ENCODE measurements around the gene ELMO2. TPM values are rescaled to one million over a fixed set of nuclear protein-coding genes. Genes with fewer than 3 reads are reported as not detected.

The ELMO2 gene
- total and polyA plus RNA-seq, 5 donors from 2014 or later = 37.7 to 84.9 (median 44.8) TPM

DNA sequence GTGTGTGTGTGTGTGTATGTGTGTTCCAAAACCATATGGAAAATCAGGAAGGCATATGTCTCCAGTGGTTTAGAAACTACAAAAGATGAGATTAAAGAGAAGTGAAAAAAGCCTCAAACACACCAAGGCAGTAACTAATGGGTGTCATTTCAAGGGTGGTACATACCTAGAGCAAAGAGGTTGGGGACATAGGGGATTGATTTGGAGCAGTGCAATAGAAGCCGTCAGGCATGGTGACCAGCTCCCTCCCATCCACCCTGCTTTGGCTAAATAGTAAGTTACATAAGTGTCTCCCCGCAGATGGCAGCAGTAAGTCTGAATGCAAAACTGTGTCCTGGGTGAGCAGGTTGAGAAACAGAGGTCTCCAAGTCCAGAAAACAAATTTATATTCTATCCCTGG is 10.4 kb upstream of the ELMO2 start:
- H3K36me3 ChIP-seq (ENCODE audit: control insufficient read depth, insufficient read depth, low read length) = no peaks in the 10 kb centered on the region
- peaks cover 0 to 2% of the 10 kb centered on the region in 2 experiments for H3K9me3 ChIP-seq (ENCODE audit: control insufficient read depth in 2 of 2, low read length in 2 of 2)
- no peak overlapping the region for H3K4me3 Mint-ChIP-seq
- H3K4me1 ChIP-seq (ENCODE audit: control insufficient read depth, insufficient read depth, low read length, poor library complexity, severe bottlenecking) = no peaks in the 10 kb centered on the region
- H3K4me1 Mint-ChIP-seq = peaks cover 0 to 5% (median 2%) of the 10 kb centered on the region in 4 donors
- peaks cover 60% of the 10 kb centered on the region for H3K27me3 Mint-ChIP-seq
- H3K27ac Mint-ChIP-seq = no peak overlapping the region
- H3K9me3 Mint-ChIP-seq = peaks cover 0 to 5% (median 2%) of the 10 kb centered on the region in 7 donors
- no peak overlapping the region for H3K4me3 ChIP-seq (ENCODE audit: low read depth, low read length)
- DNase-seq (no peak), ATAC-seq (ENCODE audit: low read depth in 2 of 2) (no peak)
- no peak overlapping the region for H3K27ac ChIP-seq (ENCODE audit: insufficient read depth, low read length, poor library complexity, severe bottlenecking)
- H3K27me3 ChIP-seq (ENCODE audit: control insufficient read depth, insufficient read depth, low read length) = peaks cover 26% of the 10 kb centered on the region
- H3K36me3 Mint-ChIP-seq = no peaks in the 10 kb centered on the region

DNA sequence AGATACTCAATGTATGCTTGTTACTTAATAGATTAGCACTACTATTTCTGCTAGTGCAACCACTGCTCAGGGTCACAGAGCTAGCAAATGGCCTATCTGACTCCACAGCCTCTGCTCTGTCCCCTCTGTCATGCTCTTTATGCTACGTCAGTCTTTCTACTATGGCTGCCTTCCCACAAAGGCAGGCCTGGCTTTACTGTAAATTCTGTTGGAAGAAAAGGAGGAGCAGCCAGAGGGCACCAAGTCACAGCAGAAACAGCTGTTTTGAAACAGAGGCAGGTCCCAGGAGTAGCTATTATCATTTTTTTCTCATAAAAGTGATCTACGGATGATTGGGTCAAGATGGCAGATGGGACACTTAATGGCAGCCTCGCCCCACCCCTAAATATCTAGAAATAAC is 10.0 kb upstream of the ELMO2 start:
- H3K27ac ChIP-seq (ENCODE audit: insufficient read depth, low read length, poor library complexity, severe bottlenecking) = no peak overlapping the region
- H3K36me3 ChIP-seq (ENCODE audit: control insufficient read depth, insufficient read depth, low read length) = no peaks in the 10 kb centered on the region
- H3K4me1 ChIP-seq (ENCODE audit: control insufficient read depth, insufficient read depth, low read length, poor library complexity, severe bottlenecking) = no peaks in the 10 kb centered on the region
- DNase-seq = no peak
- no peak for ATAC-seq (ENCODE audit: low read depth in 2 of 2)
- peaks cover 26% of the 10 kb centered on the region for H3K27me3 ChIP-seq (ENCODE audit: control insufficient read depth, insufficient read depth, low read length)
- no peak overlapping the region for H3K4me3 ChIP-seq (ENCODE audit: low read depth, low read length)
- H3K36me3 Mint-ChIP-seq = no peaks in the 10 kb centered on the region
- peaks cover 0 to 2% of the 10 kb centered on the region in 2 experiments for H3K9me3 ChIP-seq (ENCODE audit: control insufficient read depth in 2 of 2, low read length in 2 of 2)
- peaks cover 0 to 5% (median 2%) of the 10 kb centered on the region in 4 donors for H3K4me1 Mint-ChIP-seq
- no peak overlapping the region for H3K4me3 Mint-ChIP-seq
- H3K27ac Mint-ChIP-seq = no peak overlapping the region
- peaks cover 0 to 5% (median 2%) of the 10 kb centered on the region in 7 donors for H3K9me3 Mint-ChIP-seq
- peaks cover 61% of the 10 kb centered on the region for H3K27me3 Mint-ChIP-seq

DNA sequence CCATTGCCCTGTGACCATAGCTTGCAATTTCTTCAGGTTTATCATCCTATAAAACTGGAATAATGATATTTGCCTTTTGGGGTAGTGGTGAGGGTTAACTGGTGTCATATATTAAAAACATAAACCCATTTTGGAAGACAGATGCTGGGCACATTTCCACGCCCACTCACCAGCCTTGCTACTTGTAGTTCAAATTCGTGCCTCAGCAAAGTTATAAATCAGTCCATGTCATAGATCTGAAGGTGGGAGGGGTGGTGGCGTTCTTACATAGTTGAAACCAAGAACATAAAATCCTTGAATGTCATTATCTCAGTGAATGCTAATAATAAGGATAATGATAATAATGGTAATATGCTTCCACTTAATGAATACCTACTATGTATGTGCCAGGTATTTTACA is 9.4 kb upstream of the ELMO2 start:
- H3K4me1 Mint-ChIP-seq = peaks cover 2 to 9% (median 3%) of the 10 kb centered on the region in 4 donors
- H3K27me3 Mint-ChIP-seq = peaks cover 61% of the 10 kb centered on the region
- no peak overlapping the region for H3K27ac ChIP-seq (ENCODE audit: insufficient read depth, low read length, poor library complexity, severe bottlenecking)

DNA sequence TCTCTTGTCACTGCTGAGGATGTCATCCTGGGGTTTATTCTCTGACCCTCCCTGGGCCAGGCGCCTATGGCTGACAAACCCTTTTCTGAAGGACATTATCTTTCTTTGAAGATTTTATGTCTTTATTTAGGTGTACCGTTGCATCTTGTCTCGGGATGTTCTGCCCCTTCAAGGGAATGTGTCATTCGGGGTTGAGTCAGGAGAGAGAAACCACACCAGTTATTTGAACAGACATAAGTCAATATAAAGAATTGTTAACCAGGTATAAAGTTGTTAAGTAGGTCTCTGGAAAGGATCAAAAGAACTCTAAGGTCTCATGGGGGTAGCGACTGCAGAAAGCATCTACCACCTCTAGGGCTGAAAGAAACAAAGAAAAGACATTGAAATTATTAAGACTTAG is 8.2 kb upstream of the ELMO2 start:
- H3K9me3 Mint-ChIP-seq = peaks cover 0 to 5% (median 2%) of the 10 kb centered on the region in 7 donors
- ATAC-seq (ENCODE audit: low read depth in 2 of 2) (no peak), DNase-seq (no peak)
- Histone ChIP-seq H3K4me3 (ENCODE audit: low read depth, low read length) (no peak overlapping the region), H3K9me3 (ENCODE audit: control insufficient read depth in 2 of 2, low read length in 2 of 2) (peaks cover 0 to 2% of the 10 kb centered on the region in 2 experiments), H3K4me1 (ENCODE audit: control insufficient read depth, insufficient read depth, low read length, poor library complexity, severe bottlenecking) (peaks cover 6% of the 10 kb centered on the region), H3K27ac (ENCODE audit: insufficient read depth, low read length, poor library complexity, severe bottlenecking) (no peak overlapping the region), H3K36me3 (ENCODE audit: control insufficient read depth, insufficient read depth, low read length) (no peaks in the 10 kb centered on the region), H3K27me3 (ENCODE audit: control insufficient read depth, insufficient read depth, low read length) (peaks cover 26% of the 10 kb centered on the region)
- no peaks in the 10 kb centered on the region for H3K36me3 Mint-ChIP-seq
- no peak overlapping the region for H3K27ac Mint-ChIP-seq
- H3K27me3 Mint-ChIP-seq = peaks cover 62% of the 10 kb centered on the region
- no peak overlapping the region for H3K4me3 Mint-ChIP-seq
- H3K4me1 Mint-ChIP-seq = peaks cover 2 to 15% (median 4%) of the 10 kb centered on the region in 4 donors

More for the DNA sequence above, 9.4 kb upstream of the ELMO2 start:
- Mint-ChIP-seq H3K9me3 (peaks cover 0 to 5% (median 2%) of the 10 kb centered on the region in 7 donors), H3K4me3 (no peak overlapping the region), H3K36me3 (no peaks in the 10 kb centered on the region), H3K27ac (no peak overlapping the region)
- Histone ChIP-seq H3K4me3 (ENCODE audit: low read depth, low read length) (no peak overlapping the region), H3K9me3 (ENCODE audit: control insufficient read depth in 2 of 2, low read length in 2 of 2) (peaks cover 0 to 2% of the 10 kb centered on the region in 2 experiments), H3K36me3 (ENCODE audit: control insufficient read depth, insufficient read depth, low read length) (no peaks in the 10 kb centered on the region), H3K4me1 (ENCODE audit: control insufficient read depth, insufficient read depth, low read length, poor library complexity, severe bottlenecking) (peaks cover 2% of the 10 kb centered on the region), H3K27me3 (ENCODE audit: control insufficient read depth, insufficient read depth, low read length) (peaks cover 26% of the 10 kb centered on the region)
- ATAC-seq (ENCODE audit: low read depth in 2 of 2) (no peak), DNase-seq (no peak)

DNA sequence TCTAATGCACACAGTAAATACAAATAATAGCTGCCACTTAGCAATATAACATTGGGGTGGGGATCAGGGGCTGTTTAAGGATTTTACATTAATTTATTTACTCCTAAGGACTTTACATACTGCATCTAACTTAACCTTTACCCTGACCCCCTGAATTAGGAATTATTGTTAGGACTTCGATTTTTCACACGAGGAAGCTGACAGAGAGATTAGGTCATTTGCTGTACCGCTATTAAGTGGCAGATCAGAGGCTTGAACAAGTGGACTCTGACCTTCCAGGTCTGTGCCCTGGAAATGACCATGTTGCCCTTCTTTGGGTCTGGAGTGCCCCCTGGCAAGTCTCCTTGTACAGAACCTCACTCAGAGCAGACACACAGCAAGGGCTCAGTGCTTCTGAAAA is 5.2 kb upstream of the ELMO2 start:
- ATAC-seq (ENCODE audit: low read depth in 2 of 2) (no peak), DNase-seq (no peak)
- Mint-ChIP-seq H3K27ac (peak overlapping the region in 1 of 3 donors; percentile 38), H3K9me3 (peaks cover 0 to under 1% (median 0%) of the 10 kb centered on the region in 7 donors), H3K36me3 (no peaks in the 10 kb centered on the region), H3K4me3 (no peak overlapping the region), H3K4me1 (peaks cover 0 to 34% (median 17%) of the 10 kb centered on the region in 4 donors), H3K27me3 (peaks cover 44% of the 10 kb centered on the region)
- Histone ChIP-seq H3K4me3 (ENCODE audit: low read depth, low read length) (no peak overlapping the region), H3K36me3 (ENCODE audit: control insufficient read depth, insufficient read depth, low read length) (no peaks in the 10 kb centered on the region), H3K4me1 (ENCODE audit: control insufficient read depth, insufficient read depth, low read length, poor library complexity, severe bottlenecking) (peaks cover 18% of the 10 kb centered on the region), H3K9me3 (ENCODE audit: control insufficient read depth in 2 of 2, low read length in 2 of 2) (no peaks in the 10 kb centered on the region), H3K27ac (ENCODE audit: insufficient read depth, low read length, poor library complexity, severe bottlenecking) (no peak overlapping the region), H3K27me3 (ENCODE audit: control insufficient read depth, insufficient read depth, low read length) (peaks cover 22% of the 10 kb centered on the region)

DNA sequence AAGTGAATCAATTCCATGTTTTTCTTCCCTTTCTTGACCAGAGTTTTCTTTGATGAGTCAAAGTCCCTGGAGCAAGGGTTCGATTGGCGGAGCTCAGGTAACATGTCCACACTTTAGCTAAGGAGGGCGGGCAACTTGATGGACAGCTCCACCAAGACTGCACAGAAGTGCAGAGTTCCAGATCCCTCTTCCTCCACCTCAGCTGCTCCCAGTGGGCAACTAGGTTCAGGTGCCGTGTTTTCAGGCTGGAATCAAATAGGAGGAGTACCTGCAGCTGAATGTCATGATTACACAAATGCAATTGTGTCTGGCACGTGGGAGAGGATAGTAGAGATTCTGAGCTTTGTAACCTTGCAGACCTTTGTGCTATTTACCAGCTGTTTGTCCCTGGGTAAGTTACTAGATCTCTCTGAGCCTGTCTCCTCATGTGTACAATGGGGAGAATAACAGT is 1.9 kb upstream of the ELMO2 start:
- Mint-ChIP-seq H3K27me3 (peaks cover 20% of the 10 kb centered on the region), H3K9me3 (no peaks in the 10 kb centered on the region), H3K36me3 (no peaks in the 10 kb centered on the region), H3K4me3 (peak overlapping the region in 2 of 4 donors; percentile 31 to 100), H3K27ac (peak overlapping the region in 2 of 3 donors; percentile 42 to 64), H3K4me1 (peaks cover 11 to 62% (median 36%) of the 10 kb centered on the region in 4 donors)
- ATAC-seq (ENCODE audit: low read depth in 2 of 2) = no peak
- no peaks in the 10 kb centered on the region for H3K36me3 ChIP-seq (ENCODE audit: control insufficient read depth, insufficient read depth, low read length)
- peaks cover 43% of the 10 kb centered on the region for H3K4me1 ChIP-seq (ENCODE audit: control insufficient read depth, insufficient read depth, low read length, poor library complexity, severe bottlenecking)
- H3K27me3 ChIP-seq (ENCODE audit: control insufficient read depth, insufficient read depth, low read length) = no peaks in the 10 kb centered on the region
- no peak overlapping the region for H3K27ac ChIP-seq (ENCODE audit: insufficient read depth, low read length, poor library complexity, severe bottlenecking)
- DNase-seq = no peak
- no peaks in the 10 kb centered on the region for H3K9me3 ChIP-seq (ENCODE audit: control insufficient read depth in 2 of 2, low read length in 2 of 2)
- no peak overlapping the region for H3K4me3 ChIP-seq (ENCODE audit: low read depth, low read length)

DNA sequence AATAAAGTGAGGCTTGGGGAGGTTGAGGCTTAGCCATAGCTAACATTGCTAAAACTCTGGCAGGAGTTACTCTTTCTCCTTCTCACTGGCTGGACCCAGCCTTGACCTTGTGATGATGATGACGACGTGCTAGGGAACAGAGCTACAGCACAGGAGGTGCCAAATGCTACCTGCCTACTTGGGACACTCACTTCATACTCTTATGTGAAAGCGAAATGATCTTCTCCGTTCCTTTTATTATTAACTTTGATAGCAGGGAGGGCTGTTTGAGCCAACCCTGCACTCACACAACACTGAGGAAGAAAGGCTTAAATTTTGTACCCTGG is 1.2 kb upstream of the ELMO2 start:
- H3K36me3 ChIP-seq (ENCODE audit: control insufficient read depth, insufficient read depth, low read length) = no peaks in the 10 kb centered on the region
- no peaks in the 10 kb centered on the region for H3K9me3 Mint-ChIP-seq
- peaks cover 49% of the 10 kb centered on the region for H3K4me1 ChIP-seq (ENCODE audit: control insufficient read depth, insufficient read depth, low read length, poor library complexity, severe bottlenecking)
- no peak for ATAC-seq (ENCODE audit: low read depth in 2 of 2)
- H3K27ac Mint-ChIP-seq = peak overlapping the region in 2 of 3 donors; percentile 92 to 98
- no peaks in the 10 kb centered on the region for H3K27me3 ChIP-seq (ENCODE audit: control insufficient read depth, insufficient read depth, low read length)
- peak overlapping the region; percentile 83 for H3K4me3 ChIP-seq (ENCODE audit: low read depth, low read length)
- H3K27ac ChIP-seq (ENCODE audit: insufficient read depth, low read length, poor library complexity, severe bottlenecking) = peak overlapping the region; percentile 93
- peaks cover 15% of the 10 kb centered on the region for H3K27me3 Mint-ChIP-seq
- DNase-seq = no peak
- H3K4me1 Mint-ChIP-seq = peaks cover 15 to 68% (median 42%) of the 10 kb centered on the region in 4 donors
- H3K36me3 Mint-ChIP-seq = no peaks in the 10 kb centered on the region
- H3K9me3 ChIP-seq (ENCODE audit: control insufficient read depth in 2 of 2, low read length in 2 of 2) = no peaks in the 10 kb centered on the region
- peak overlapping the region; percentile 92 to 100 (median 98) for H3K4me3 Mint-ChIP-seq

DNA sequence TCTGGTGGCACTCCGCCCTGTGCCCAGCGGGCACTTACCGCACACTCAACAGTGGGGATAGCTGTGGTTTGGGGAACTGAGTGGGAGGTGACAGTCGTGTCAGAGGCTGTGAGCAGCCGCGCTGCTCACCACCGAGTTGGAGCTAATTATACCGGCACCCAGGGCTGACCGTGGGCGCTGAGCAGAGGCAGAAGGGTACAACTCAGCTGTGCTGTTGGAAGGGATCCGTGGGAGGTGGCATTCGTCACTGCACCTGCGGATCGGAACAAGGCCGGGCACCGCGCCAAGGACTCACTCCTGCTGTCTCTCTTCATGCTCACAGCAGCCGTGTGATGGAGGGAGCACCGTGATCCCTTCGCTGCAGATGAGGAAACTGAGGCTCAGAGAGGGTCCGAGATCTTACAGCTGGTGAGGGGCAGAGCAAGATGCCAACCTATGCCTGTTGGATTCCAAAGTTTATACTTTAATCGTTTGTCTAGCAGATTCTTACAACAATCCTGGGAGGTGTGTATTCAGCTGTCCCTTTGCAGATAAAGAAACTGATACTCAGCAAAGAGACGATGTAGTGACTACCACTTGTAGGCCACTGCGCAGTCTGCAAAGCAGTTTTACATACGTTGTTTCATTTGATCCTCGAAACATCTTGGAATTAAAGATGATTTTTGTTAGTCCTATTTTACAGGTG is 713 bp upstream of the ELMO2 start:
- DNase-seq (peak; percentile 51 to 72 (median 68)), ATAC-seq (ENCODE audit: low read depth in 2 of 2) (peak; percentile 33 to 35)
- Mint-ChIP-seq H3K36me3 (no peaks in the 10 kb centered on the region), H3K4me1 (peaks cover 20 to 71% (median 47%) of the 10 kb centered on the region in 4 donors), H3K27ac (peak overlapping the region; percentile 92 to 98 (median 93)), H3K27me3 (peaks cover 11% of the 10 kb centered on the region), H3K9me3 (no peaks in the 10 kb centered on the region), H3K4me3 (peak overlapping the region; percentile 92 to 100 (median 98))
- Histone ChIP-seq H3K27me3 (ENCODE audit: control insufficient read depth, insufficient read depth, low read length) (no peaks in the 10 kb centered on the region), H3K36me3 (ENCODE audit: control insufficient read depth, insufficient read depth, low read length) (no peaks in the 10 kb centered on the region), H3K4me1 (ENCODE audit: control insufficient read depth, insufficient read depth, low read length, poor library complexity, severe bottlenecking) (peaks cover 54% of the 10 kb centered on the region), H3K27ac (ENCODE audit: insufficient read depth, low read length, poor library complexity, severe bottlenecking) (peak overlapping the region; percentile 93), H3K4me3 (ENCODE audit: low read depth, low read length) (peak overlapping the region; percentile 83), H3K9me3 (ENCODE audit: control insufficient read depth in 2 of 2, low read length in 2 of 2) (no peaks in the 10 kb centered on the region)

All from CD4-positive, CD25-positive, alpha-beta regulatory T cell (primary cell).